NCI-H2196 treated with DMSO at 0.1 percent for 48 hours (cell line): Measurements from ENCODE around the gene NKX2-4.

ENCODE experiments used
- DNase-seq: peaks from one replicate; lab custom pipeline; 2025; ENCODE audit not compliant: unreplicated experiment; lab: John Stamatoyannopoulos, UW

The NKX2-4 gene

GRCh38 chr20:21364413-21364812 is 32.9 kb downstream of the NKX2-4 start:
- no peak for DNase-seq

GRCh38 chr20:21361266-21361665 is 36.1 kb downstream of the NKX2-4 start:
- no peak for DNase-seq

GRCh38 chr20:21360705-21361104 is 36.6 kb downstream of the NKX2-4 start:
- DNase-seq, result no peak

GRCh38 chr20:21358737-21359136 is 38.6 kb downstream of the NKX2-4 start:
- no peak for DNase-seq

GRCh38 chr20:21357844-21358243 is 39.5 kb downstream of the NKX2-4 start:
- DNase-seq, result no peak

- no peak for DNase-seq
These were observed 40.9 kb downstream of the NKX2-4 start for GRCh38 chr20:21356386-21356785.

- DNase-seq, result no peak
These were observed 41.3 kb downstream of the NKX2-4 start for GRCh38 chr20:21355981-21356380.

GRCh38 chr20:21353236-21353635 is 44.1 kb downstream of the NKX2-4 start:
- no peak for DNase-seq

- no peak for DNase-seq
These were observed 44.6 kb downstream of the NKX2-4 start for GRCh38 chr20:21352703-21353102.
